ENCODE measurements around the gene SESN1. TPM values are rescaled to one million over a fixed set of nuclear protein-coding genes. Genes with fewer than 3 reads are reported as not detected.

The SESN1 gene
- 26.0 and 35.3 TPM in 2 replicates for total RNA-seq

GRCh38 chr6:109094416-109095035, at the start of gene SESN1:
Gene SESN1, minus strand, starts transcription at chr6:109094846. Its CDS starts 773 bp downstream, at chr6:109094073.

DNA sequence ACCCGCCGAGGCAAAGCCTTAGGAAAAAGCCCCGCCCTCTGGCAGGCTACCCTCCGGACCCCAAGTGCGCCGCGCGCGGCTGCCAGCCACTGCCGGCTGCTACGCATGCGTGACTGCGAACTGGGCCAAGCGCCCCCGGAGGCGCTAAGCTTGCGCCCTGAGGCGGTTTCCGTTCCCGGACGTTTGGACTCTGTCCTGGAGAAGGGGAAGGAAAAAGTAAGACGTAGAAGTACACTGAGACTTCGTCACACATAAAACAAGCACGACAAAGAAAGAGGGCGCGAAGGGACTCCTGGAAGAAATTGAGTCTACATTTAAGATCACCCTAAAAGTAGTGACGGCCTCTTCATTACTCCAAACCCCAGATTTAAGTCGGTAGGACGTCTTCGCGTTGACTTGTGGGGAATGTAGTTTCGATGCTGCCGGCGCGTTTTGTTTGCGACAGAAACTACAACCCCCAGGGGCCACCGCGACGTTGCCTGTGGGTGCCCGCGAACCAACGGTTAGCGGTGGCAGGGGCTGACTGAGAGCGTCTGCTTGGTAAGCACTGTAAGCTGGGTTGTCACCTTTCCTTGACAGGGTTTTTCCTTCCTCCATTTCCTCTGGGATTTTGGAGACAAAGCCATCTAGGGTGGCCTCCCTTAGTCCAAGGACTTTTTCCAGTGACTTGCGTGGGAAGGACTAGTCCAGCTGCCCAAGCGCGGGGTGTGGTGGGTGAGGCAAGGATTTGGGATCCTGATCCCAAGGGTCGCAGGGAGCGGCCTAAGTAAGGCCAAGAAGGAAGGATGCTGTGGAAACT, 589 bp upstream of the SESN1 start, which contains the start of gene CEP57L1:
TSS of gene CEP57L1 (plus strand) at position 472 of the 799 bp plus-strand sequence. CDS start 49,715 bp downstream, outside the sequence.

Other genes starting within 250 kb of the SESN1 start
- gene ARMC2, start 246.4 kb downstream of the SESN1 start, total RNA-seq = 1.8 and 2.0 TPM in 2 replicates
- 25.5 and 26.1 TPM in 2 replicates for gene CEP57L1, start 661 bp upstream of the SESN1 start, total RNA-seq

All from smooth muscle cell of the umbilical artery (primary cell).